ENCODE data around the gene PAX8. TPM values are rescaled to one million over a fixed set of nuclear protein-coding genes. Genes with fewer than 3 reads are reported as not detected.

Gene PAX8
- total RNA-seq, 1 experiment from 2014 or later: 3.1 TPM

DNA sequence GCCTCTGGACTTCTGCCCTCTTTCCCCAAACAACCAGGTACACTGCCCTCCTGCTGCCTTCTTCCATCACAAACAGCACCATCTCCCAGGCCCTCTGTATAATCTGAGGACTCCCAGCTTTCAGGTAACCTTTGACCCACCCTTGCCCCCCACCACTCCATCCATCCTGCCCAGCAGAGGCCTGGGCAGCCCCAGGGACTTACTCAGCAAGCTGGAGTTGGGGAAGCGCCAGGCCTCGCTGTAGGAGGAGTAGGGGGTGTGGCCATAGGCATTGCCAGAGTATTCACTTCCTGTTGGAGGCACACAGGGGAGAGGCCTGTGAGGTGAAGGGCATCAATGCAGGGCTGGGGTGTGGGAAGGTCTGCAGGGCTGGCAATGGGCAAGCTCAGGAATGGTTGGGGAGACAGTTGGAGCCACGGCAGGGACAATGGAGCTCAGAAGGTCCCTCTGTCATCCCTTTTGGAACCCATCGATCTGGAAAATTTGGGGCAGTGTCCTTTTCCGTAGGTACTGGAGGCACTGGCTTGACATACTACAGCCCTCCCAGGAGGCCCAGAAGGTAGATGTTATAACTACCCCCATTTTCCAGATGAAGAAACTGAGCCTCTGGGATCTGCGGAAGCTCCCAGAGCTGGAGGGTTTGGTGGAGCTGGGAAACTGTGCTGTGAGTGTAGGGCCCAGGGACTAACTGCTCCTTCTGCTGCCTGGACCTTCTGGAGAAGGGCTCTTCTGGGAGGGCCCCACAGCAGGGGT, 58.7 kb downstream of the PAX8 start:
- Histone ChIP-seq H3K36me3 (ENCODE audit: insufficient read depth, low read length, poor library complexity, severe bottlenecking) (no peaks in the 10 kb centered on the region), H3K4me3 (ENCODE audit: low read depth, low read length, poor library complexity, severe bottlenecking) (no peak overlapping the region), H3K27ac (ENCODE audit: low read depth, low read length, poor library complexity, severe bottlenecking) (peak overlapping the region; percentile 12), H3K4me1 (ENCODE audit: insufficient read depth, low read length, poor library complexity, severe bottlenecking) (peaks cover 39% of the 10 kb centered on the region), H3K27me3 (replicated peaks; ENCODE audit: insufficient read depth, low read depth, low read length, poor library complexity) (no peaks in the 10 kb centered on the region), H3K9me3 (ENCODE audit: low read depth, low read length, poor library complexity, severe bottlenecking) (no peaks in the 10 kb centered on the region)
- peak; percentile 64 for DNase-seq (ENCODE audit: low spot score)
- BruUV-seq (replicated peaks): no TSS peak
- intact Hi-C loops (cut with micrococcal nuclease; ENCODE audit: unreplicated experiment): no loop called here
- ChIA-PET POLR2A (ENCODE audit: low non-redundant PET) (no interaction called here), CTCF (interaction anchor here (1.0 kb wide), 1 partner anchor 82 kb away, joined by 4 read pairs; no protein-coding TSS in a partner anchor)
- TF ChIP-seq, protein P1, sequence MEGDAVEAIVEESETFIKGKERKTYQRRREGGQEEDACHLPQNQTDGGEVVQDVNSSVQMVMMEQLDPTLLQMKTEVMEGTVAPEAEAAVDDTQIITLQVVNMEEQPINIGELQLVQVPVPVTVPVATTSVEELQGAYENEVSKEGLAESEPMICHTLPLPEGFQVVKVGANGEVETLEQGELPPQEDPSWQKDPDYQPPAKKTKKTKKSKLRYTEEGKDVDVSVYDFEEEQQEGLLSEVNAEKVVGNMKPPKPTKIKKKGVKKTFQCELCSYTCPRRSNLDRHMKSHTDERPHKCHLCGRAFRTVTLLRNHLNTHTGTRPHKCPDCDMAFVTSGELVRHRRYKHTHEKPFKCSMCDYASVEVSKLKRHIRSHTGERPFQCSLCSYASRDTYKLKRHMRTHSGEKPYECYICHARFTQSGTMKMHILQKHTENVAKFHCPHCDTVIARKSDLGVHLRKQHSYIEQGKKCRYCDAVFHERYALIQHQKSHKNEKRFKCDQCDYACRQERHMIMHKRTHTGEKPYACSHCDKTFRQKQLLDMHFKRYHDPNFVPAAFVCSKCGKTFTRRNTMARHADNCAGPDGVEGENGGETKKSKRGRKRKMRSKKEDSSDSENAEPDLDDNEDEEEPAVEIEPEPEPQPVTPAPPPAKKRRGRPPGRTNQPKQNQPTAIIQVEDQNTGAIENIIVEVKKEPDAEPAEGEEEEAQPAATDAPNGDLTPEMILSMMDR (conservative IDR thresholded peaks at IDR 0.05; ENCODE audit: low read depth, low read length): no peak
- no peak for TF ChIP-seq EZH2 (IDR thresholded peaks at IDR 0.05; ENCODE audit: borderline replicate concordance, low read depth, low read length, poor library complexity, severe bottlenecking)

DNA sequence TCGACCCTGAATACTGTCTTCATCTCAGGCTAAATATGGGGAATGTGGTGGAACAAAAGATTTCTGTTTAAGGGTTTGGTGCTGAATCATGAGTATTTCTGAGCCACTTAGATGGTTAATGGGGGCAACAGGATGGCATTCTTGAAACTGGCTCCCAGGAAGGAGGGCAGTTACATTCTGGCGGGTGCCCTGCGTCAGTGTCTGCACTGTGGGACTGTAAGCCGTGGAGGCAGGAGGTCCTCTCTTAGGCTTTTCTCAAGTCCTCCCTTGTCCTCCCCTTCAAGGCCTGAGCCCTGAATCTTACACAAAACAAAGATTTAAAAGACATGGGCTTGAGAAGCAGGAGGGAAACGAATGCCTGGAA, 59.2 kb downstream of the PAX8 start:
- intact Hi-C loops (cut with micrococcal nuclease; ENCODE audit: unreplicated experiment): no loop called here
- Histone ChIP-seq H3K4me1 (ENCODE audit: insufficient read depth, low read length, poor library complexity, severe bottlenecking) (peaks cover 36% of the 10 kb centered on the region), H3K27ac (ENCODE audit: low read depth, low read length, poor library complexity, severe bottlenecking) (peak overlapping the region; percentile 12), H3K4me3 (ENCODE audit: low read depth, low read length, poor library complexity, severe bottlenecking) (no peak overlapping the region), H3K27me3 (replicated peaks; ENCODE audit: insufficient read depth, low read depth, low read length, poor library complexity) (no peaks in the 10 kb centered on the region), H3K36me3 (ENCODE audit: insufficient read depth, low read length, poor library complexity, severe bottlenecking) (no peaks in the 10 kb centered on the region), H3K9me3 (ENCODE audit: low read depth, low read length, poor library complexity, severe bottlenecking) (no peaks in the 10 kb centered on the region)
- TF ChIP-seq EZH2 (IDR thresholded peaks at IDR 0.05; ENCODE audit: borderline replicate concordance, low read depth, low read length, poor library complexity, severe bottlenecking): no peak
- TF ChIP-seq, protein P1 (conservative IDR thresholded peaks at IDR 0.05; ENCODE audit: low read depth, low read length): no peak
- no TSS peak for BruUV-seq (replicated peaks)
- ChIA-PET CTCF (interaction anchor here (1.0 kb wide), 1 partner anchor 81 kb away, joined by 4 read pairs; no protein-coding TSS in a partner anchor), POLR2A (ENCODE audit: low non-redundant PET) (no interaction called here)
- DNase-seq (ENCODE audit: low spot score): no peak

DNA sequence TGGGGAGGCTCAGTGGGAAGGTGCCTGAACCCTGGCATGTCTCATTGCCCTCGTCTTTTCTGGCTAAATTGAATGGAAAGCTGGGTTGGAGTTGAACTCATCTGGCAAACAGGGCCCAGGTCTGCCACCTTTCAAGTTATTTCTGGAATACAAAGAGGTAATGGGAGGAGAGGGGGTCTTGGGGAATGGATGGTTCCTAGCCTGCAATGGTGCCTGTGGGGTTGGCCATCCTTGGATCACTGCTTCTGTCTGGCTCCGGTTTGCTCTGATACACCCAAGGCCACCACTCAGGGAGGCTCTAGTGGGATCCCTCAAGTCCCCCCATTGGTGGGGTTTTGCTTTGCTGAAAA, 59.7 kb downstream of the PAX8 start:
- BruUV-seq (replicated peaks): no TSS peak
- ChIA-PET CTCF (no interaction called here), POLR2A (ENCODE audit: low non-redundant PET) (no interaction called here)
- peak overlapping the region; percentile 12 for H3K27ac ChIP-seq (ENCODE audit: low read depth, low read length, poor library complexity, severe bottlenecking)
- no peak for DNase-seq (ENCODE audit: low spot score)
- no peaks in the 10 kb centered on the region for H3K9me3 ChIP-seq (ENCODE audit: low read depth, low read length, poor library complexity, severe bottlenecking)
- no peaks in the 10 kb centered on the region for H3K27me3 ChIP-seq (replicated peaks; ENCODE audit: insufficient read depth, low read depth, low read length, poor library complexity)
- H3K4me3 ChIP-seq (ENCODE audit: low read depth, low read length, poor library complexity, severe bottlenecking): no peak overlapping the region
- no peaks in the 10 kb centered on the region for H3K36me3 ChIP-seq (ENCODE audit: insufficient read depth, low read length, poor library complexity, severe bottlenecking)
- H3K4me1 ChIP-seq (ENCODE audit: insufficient read depth, low read length, poor library complexity, severe bottlenecking): peaks cover 36% of the 10 kb centered on the region
- TF ChIP-seq EZH2 (IDR thresholded peaks at IDR 0.05; ENCODE audit: borderline replicate concordance, low read depth, low read length, poor library complexity, severe bottlenecking): no peak
- TF ChIP-seq, protein P1 (conservative IDR thresholded peaks at IDR 0.05; ENCODE audit: low read depth, low read length): no peak
- intact Hi-C loops (cut with micrococcal nuclease; ENCODE audit: unreplicated experiment): no loop called here
